NCI-H82 (cell line): ENCODE results near the gene HECTD1.
A peak's percentile ranks its signal among the peaks of the same experiment; 100 is the strongest.
"Not testable (repeated sequence)": the region's sequence is repeated elsewhere in the genome, so short reads cannot be mapped to it uniquely, and the experiment has no call there.

Experiments used
- DNase-seq: peaks from one replicate; lab custom pipeline; 2025; lab: John Stamatoyannopoulos, UW

HECTD1 gene

DNA sequence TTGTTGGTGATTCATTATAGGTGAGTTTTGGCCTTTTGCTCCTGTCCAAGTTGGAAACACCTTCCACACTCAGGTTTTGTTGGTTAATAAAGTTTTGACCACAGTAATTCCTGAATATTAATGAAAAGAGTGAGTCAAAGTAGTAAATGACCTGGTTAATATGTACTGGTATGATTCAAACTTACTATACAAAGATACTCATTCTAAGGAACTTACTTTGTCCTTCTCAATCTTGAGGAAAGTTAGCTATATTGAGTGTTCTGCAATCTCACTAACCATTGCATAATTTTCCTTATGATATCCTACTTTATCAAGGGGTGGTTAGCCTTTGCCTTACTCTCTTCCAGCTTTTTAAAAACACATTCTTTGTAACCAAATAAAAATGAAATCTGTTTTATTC is 20.9 kb upstream of the HECTD1 start:
- no peak for DNase-seq

DNA sequence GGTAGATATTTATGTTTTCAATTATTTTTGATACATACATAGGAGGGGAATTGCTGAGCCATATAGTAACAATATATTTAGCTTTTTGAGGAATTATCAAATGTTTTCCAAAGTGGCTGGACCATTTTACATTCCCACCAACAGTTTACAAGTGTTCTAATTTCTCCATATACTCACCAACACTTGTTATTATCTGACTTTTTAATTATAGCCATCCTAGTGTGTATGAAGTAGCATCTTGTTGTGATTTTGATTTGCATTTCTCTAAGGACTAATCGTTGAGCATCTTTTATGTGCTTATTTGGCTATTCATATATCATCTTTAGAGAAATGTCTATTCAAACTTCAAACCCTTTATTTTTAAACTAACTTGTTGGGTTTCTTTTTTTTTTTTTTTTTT is 17.2 kb upstream of the HECTD1 start:
- DNase-seq = no peak

DNA sequence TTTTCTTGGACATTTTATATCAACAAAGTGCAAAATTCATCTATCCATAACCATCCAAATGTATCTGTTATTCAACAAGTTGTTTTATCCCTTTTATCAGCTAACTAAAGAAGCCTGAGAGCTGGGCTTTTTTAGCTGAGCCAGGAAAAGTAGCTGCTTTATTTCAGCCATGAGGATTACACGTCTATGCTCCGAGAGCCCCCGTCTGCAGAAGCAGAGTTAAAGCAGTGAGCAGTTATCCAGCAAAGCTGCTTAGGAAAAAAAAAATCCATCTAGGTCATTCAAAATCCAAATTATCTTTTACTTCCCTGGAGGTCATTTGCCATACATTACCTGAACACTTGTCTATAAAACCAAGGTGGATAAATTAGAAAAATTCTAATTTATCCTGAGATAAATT is 15.7 kb upstream of the HECTD1 start:
- DNase-seq = peak; percentile 62

DNA sequence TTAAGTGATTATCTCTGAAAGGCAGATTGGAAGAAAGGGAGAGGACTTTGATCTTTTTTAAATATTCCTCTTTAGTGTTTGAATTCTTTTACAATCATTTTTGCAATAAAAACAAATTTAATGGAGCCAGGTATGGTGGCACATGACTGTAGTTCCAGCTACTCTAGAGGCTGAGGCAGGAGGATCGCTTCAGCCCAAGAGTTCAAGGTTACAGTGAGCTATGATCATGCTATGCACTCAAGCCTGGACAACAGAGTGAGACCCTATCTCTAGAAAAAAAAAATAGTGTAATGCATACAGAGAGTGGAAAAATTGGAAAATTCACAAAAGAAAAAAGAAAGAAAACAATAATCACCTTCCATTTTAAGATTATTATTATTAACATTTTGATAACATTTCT is 15.2 kb upstream of the HECTD1 start:
- DNase-seq = no peak

GRCh38 chr14:31221266-31221665 is 13.7 kb upstream of the HECTD1 start:
- no peak for DNase-seq

- DNase-seq = no peak
These were observed 11.6 kb upstream of the HECTD1 start for GRCh38 chr14:31219169-31219568.

DNA sequence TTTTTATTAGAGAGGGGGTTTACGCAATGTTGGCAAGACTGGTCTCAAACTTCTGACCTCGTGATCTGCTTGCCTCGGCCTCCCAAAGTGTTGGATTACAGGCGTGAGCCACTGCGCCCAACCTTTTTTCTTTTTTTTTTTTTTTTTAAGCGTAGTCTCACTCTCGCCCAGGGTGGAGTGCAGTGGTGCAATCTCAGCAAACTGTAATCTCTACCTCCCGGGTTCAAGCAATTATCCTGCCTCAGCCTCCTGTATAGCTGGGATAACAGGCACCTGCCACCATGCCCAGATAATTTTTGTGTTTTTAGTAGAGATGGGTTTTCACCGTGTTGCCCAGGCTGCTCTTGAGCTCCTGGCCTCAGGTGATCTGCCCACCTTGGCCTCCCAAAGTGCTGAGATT is 8.8 kb upstream of the HECTD1 start:
- no peak for DNase-seq

GRCh38 chr14:31212893-31213292 is 5.3 kb upstream of the HECTD1 start:
- DNase-seq = no peak

GRCh38 chr14:31209605-31210004 is 2.0 kb upstream of the HECTD1 start:
- no peak for DNase-seq

DNA sequence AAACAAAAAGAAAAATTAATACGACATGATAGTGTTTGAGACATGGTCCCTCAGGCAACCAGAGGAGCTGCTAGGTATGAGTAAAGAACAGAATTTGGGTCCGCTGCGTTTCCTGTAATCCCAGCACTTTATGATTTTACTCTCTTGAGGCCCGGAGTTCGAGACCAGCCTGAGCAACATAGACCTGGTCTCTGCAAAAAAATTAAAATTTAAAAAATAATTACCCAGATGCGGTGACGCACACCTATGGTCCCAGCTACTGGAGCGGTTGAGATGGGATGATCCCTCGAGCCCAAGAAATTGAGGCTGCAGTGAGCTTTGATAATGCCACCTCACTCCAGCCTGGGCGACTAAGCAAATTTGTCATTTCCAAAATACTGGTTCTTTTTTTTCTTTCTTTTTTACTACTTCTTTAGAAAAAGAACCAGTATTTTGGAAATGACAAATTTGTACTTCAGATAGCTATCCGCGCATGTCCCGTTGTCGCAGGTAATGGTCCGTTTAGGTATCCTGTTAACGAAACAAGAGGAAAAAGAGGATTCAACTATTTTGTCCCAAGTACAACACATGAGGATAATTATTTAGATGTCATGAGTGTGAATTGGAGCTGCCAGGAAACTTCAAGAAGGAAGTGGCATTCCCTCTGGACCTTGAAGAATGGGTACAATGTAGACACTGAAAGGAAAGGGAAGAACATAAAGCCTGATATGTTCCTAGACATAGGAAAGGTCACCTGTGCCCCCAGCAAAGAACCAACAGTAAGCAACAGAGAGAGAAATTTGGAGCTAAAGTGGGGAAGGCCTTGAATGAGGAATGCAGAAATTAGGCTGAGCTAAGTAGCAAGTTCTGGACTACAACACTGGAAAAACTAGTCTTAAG is 1.2 kb upstream of the HECTD1 start:
- peak; percentile 22 for DNase-seq

DNA sequence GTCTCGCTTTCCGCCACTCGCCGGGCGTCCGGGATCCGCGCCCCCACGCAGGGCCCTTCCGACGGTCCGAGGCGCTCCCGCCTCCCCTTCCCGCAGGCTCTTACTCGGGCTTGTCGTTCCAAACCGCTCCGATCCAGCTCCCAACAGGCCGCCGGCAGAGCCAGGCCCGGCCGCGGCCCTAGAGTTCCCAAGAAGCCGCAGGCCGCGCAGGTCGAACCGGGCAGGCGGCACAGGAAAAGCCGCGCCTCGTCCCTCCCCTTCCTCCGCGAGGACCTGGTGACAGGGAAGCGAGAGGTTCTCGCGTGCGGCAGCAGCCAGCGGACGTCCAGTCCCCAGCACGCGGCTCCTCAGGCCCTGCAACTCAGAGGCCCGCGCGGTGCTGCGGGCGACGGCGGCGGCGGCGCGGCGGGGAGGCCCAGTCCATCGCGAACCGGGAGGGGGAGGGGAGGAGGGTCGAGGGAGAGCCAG is 272 bp downstream of the HECTD1 start:
- no peak for DNase-seq

DNA sequence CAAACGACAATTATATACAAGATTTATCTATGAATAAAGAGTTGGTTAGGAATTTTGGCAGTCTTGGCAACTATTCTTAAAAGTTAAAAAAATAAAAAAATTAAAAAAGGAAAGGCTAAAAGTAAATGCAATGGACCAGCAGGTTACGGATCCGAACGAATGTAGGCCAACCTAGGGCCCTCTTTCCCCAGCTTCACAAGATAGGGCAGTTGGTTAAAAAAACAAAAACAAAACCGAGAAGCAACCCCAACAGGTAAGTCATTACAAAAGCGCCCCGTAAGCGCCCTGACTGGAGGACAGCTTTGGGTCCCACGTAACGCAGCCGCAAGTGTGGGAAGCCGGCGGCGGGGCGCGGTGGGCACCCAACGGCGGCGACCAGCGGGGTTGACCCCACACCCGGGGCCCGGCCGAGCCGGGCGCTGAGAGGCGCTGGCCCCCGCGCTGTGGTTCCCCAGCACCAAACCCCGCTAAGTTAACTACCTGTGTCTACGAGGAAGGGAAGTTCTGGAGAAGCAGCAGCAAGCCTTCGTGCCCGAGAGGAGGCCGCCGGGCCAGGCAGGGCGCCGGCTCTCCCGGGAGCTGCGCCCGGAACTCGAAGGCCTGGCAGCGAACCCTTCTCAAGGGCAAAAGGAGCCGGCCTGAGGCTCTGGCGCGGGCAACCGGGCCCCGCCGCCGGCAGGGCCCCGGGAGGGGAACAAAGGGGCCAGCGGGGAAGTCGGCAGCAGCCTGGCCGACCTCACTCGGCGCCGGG is 882 bp downstream of the HECTD1 start:
- peak; percentile 45 for DNase-seq

DNA sequence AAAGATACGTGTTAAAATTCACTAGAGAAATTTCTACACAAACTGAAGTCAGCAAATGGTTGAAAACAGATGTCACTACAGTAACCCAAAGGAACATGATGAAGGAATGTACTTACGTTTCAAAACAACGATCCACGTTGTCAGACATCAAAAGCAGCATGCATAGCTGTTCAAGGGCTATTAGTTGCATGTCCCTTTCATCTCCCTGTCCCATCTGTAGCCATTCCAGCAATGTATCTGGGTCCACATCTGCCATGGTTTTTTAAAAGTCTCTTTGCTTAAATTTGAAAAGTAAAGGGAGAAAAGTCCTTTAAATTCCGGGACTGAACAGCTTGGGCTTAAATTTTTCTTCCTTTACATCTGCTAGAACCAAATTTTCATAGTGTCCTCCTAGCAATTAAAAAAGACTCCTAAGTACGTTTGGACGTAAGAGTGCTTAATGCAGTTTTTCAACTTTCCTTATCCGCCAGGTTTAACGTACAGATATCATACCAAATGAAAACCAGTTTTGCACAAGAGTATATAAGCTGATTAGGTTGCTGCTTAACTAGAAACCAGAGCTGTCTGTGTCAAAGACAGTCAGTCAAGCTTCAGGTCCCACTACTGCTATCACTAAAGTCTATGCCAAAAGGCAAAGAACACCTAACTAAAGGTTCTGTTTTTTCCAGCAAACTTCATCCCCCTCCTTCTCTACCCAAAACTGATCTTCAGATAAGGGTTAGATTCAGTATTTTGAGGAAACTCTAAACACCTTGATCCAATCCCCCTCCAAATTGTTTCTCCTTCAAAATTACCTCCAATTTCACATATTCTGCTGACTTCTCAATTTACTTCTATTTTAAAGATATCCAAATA is 1.7 kb downstream of the HECTD1 start:
- peak; percentile 52 for DNase-seq

DNA sequence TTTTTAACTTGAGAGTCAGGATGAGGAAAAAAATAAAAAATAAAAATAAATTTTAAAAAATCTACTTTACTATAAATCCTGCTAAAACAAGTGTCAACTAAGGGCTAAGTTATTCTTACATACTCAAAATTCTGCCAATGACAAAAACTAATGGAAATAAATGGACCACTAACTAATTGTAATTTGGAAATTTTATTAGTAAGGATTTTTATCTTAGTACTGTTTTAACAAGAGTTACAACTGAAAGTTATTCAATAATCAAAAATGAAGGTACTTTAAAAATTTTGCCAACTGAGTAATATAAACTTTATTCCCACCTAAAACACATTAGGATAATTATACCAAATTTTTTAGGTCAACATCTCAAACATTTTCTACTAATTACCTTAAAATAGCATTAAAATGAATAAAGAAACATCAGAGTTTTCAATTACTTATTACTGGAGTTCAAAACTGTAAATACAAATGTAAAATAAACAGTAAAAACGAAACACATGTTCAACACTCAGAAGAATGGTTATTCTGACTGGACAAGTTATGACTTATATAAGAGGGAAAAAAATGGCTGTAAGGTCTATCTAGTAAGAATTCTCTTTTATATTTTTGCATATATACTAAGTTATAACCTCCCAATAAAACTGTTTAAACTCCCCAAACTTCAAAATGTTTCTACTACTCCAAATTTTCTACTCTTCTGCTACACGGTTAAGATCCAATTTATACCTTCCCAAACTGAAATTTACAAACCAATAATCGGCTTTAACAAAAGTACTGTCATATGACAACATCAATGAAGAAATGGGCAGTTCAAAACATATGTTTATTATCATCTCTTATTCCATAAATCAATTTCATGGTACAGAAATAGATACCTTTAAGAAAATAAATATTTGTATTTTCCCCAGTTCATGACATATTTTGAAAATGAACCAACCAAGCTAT is 2.7 kb downstream of the HECTD1 start:
- no peak for DNase-seq

- DNase-seq = not testable (repeated sequence)
These were observed 3.5 kb downstream of the HECTD1 start for GRCh38 chr14:31203899-31204592.

DNA sequence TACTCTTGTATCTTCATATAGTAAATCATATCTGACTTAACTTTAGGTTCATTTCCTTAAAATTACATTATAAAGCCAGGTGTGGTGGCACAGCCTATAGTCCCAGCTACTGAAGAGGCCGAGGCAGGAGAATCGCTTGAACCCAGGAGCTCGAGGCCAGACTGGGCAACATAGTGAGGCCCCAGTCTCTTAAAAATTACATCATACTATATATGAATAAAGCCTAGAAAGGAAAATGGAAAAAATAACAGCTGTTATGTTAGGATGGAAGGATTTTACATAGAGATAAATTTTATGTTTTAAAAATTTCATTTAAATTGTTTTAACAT is 4.2 kb downstream of the HECTD1 start:
- no peak for DNase-seq

GRCh38 chr14:31201111-31201510 is 6.5 kb downstream of the HECTD1 start:
- DNase-seq = no peak

GRCh38 chr14:31200702-31200990 is 6.9 kb downstream of the HECTD1 start:
- DNase-seq = no peak

DNA sequence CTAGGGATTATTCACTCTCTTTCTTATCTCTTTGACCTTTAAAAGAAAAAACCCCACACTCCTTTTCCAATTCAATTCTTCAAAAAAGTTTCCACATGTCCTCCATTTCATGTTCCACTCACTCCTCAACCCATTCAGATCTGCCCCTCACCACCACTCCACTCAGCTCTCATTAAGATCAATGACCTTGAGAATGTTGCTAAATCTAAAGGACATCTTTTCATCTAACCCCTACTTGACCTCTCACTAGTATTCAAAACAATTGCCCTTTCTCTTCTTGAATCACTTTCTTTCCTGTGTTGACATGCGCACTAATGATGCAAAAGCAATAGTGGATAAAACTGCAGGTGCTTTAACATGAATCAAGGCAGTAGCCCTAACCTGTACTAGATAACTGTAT is 9.9 kb downstream of the HECTD1 start:
- no peak for DNase-seq

DNA sequence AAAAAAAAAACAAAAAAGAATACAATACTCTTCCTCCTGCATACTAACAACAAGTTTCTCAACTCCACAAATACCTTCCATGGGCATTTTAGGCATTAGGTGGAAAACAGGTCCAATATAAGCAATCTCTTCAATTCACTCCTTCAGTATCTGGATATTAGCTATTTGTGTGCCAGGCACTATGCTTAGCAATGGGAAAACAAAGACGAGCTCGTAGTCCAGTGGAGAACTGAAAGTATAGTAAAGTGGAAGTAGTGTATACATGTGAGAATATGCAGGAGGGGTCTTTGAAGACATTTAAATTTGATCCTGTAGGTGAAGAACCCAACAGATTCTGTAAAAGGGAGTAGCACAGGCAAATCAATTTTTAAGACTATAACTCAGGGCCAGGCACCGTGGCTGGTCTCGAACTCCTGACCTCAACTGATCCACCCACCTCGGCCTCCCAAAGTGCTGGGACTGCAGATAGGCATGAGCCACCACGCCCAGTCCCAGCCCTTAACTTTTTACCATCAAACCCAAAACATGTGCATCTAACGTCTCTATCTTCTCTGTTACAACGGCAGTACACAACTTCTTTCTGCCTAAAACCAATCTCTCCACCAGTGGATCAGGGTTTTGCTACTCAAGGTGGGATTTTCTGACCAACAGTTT is 10.6 kb downstream of the HECTD1 start:
- no peak for DNase-seq
